Left lobe of liver (tissue), 2 donors: ENCODE measurements around the gene LRRC42. TPM values are rescaled to one million over a fixed set of nuclear protein-coding genes. Genes with fewer than 3 reads are reported as not detected.
A peak's percentile ranks its signal among the peaks of the same experiment; 100 is the strongest.

Source experiments
- ATAC-seq: fragments of 200-7000 bp; cut with Tn5 transposase; one replicate; pipeline ENCODE4 v1.9.1; 2020; ENCODE audit warnings: mild to moderate bottlenecking, moderate library complexity
- DNase-seq: peaks from one replicate; pipeline ENCODE4 v3.0.0-alpha.2; 2020; ENCODE audit warnings: low spot score
- total RNA-seq: library from RNA; stranded (reverse); gene quantifications from one replicate; pipeline ENCODE4 v1.2.1, GENCODE V29; 2021
- donor health status: DM: no; HTN: no; CAD: no; lungs with moderate emphysema.
- donor health status: DM: no; HTN: yes; CAD: no.

The LRRC42 gene
- total RNA-seq, 1 donor from 2014 or later: 10.5 TPM

DNA sequence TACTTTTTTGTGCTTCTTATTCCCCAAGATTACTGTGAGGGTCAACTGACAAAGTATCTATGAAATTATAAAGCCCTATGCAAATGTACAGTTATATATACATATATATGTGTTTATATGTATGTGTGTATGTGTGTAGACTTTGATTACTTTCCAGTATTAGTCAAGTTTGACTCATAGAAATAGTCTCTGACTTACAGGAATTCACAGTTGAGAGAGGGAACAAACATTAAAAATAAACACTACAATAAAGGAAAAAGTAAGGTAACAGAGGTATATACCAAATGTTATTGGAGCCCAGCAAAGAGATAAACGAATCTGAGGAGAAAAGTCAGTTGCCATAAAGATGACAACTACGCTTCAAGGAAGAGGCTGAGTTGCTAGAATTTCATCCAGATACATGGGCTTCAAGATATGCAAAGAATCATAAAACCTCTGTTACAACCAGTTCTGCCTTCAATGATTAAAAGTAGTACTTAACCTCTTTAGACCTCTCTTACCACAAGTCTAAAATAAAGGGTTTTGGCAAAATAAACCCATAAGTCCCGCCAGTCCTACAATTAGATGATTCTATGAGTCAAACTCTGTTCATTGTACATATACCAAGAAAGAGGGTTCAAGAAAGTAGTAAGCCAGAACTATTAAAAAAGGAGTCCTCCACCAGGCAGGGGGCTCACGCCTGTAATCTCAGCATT lies 7.9 kb upstream of the LRRC42 start:
- ATAC-seq: no peak
- no peak for DNase-seq

DNA sequence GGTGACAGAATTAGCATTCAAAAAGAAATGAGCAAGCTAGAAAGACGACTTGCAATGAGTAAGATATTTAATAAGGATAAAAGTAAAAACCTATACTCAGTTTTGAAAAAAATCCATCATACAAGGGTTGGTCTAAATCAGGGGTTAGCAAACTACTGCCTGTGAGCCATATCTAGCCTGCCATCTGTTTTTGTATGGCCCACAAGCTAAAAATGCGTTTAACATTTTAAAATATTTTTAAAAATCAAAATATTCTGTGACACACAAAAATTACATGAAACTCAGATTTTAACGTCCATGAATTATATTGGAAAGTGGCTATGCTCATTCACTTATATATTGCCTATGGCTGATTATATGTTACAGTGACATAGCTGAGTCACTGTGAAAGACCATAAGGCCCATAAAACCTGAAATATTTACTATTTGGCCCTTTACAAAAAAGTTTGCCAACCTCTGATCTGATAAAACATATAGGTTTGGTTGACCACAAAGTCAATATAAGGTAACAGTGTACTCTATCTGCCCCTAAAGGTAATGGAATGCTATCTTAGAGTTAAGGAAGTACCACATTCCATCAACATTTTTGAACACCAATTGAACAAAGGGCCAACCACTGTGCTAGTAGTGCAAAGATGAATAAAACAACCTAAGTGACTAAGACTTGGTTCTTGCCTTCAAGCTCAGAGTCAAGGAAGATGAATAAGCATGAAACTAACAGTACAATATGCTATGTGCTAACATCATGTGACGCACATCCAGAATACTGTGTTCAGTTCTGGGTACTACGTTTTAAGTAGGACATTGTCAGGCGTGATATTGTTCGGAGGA lies 3.8 kb upstream of the LRRC42 start:
- DNase-seq (no peak), ATAC-seq (no peak)

DNA sequence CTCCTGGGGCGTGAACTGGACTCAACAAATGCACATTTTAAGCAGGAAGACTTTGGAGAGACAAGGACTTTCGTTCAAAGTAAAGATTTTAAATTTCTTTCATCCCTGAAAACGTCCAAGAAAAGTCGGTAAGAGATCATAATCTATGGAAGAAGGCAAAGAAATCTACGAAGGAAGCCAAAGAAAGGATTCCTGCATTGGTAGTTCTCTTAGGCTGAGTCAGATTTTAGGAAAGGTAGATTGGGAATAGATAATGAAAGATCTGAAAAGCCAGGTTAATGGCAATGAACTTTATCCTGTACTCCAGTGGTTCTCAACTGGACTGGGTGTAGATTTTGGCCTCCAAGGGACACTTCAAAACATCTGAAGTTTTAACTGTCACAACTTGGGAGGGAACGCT lies 3.1 kb upstream of the LRRC42 start:
- DNase-seq: no peak
- ATAC-seq: no peak

DNA sequence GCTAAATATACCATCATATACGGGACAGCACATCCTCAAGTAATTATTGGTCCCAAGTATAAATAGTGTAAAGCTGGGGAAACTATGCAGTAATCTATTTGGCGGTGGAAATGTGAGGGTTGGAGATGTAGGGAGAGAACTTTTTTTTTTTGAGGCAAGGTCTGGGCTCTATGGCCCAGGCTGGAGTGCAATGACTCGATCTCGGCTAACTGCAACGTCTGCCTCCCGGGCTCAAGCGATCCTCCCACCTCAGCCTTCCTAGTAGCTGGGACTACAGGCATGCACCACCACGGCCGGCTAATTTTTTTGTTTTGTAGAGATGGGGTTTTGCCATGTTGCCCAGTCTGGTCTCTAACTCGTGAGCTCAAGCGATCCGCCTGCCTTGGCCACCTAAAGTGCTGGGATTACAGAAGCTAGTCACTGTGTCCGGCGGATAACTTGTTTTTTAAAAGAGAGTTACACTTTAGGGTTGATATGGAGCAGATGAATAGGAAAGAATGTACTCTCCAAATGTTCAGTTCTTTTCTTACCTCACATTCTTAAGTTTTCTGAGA lies 2.6 kb upstream of the LRRC42 start:
- DNase-seq (no peak), ATAC-seq (no peak)

DNA sequence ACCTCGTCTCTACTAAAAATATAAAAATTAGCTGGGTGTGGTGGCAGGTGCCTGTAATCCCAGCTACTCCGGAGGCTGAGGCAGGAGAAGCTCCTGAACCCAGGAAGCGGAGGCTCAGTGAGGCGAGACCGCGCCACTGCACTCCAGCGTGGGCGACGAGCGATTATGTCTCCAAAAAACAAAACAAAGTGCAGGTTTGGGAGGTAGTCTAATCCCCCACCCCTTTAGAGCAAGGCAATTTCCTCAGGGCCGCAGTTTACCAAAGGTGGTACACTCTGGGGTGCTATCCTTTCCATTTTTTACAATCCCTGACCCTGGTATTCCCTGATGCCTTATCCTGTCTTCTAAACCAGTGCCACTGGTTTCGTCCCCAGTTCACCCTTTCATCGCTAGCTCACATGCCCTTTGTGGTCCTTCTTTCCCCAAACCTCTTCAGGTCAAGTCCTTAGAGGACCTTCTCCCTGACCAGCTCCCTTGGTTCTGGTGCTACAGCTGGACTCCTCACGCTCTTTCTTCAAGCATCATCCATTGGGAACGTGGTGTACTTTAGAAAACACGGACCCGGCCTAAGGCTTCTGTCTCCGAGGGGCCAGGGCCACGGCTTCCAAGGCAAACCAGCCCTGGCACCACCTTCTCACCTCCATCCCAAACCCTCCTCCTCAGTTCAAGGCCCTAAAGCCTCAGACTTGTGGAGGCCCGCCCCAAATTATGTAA lies 1.5 kb upstream of the LRRC42 start:
- ATAC-seq: no peak
- no peak for DNase-seq

DNA sequence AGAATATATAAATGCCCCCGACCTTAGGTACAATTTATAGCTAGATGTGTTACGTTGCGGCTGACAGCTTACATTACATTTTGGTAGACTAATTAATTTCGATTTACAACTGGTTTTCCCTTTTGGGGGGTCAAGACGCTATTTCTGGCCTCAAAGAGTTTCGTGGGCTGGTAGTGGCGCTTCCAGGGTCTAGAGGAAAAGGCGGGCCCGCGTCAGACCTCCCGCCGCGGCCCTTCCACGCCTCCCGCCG lies 1.0 kb upstream of the LRRC42 start:
- no peak for DNase-seq
- no peak for ATAC-seq

DNA sequence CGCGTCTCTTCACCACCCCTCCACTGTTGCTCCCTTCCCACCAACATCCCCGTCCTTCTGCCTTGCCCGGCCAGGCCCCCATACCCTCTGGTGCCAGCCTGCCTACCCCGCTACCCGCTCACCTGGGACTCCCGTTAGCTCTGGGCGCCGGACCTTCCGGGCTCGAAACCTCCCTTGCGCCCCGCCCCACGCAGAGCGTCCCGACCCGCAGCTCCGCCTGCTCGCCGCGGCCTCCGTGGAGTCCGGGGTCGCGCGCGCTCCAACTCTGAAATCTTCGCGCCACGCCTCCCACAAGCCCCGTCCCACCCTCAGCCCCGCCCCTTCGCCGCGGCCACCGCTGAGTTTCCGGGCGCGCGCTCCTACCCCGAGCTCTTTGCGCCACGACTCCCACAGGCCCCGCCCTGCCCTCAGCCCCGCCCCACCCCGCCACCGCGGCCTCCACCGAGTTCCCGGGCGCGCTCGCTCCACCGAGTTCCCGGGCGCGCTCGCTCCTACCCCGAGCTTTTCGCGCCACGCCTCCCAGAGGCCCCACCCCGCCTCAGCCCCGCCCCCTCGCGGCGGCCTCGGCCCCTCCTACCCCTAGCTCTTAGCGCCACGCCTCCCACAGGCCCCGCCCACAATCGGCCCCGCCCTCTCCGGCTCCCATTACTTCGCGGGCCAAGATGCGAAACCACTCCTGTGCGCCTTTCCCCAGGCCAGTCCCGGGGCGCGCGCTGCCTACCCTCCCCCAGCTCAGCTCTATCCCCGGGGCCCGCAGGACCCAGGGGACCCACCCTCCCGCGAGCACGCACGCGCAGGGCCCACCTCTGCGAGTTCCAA lies 508 bp upstream of the LRRC42 start, which contains the start of gene IFT25:
TSS of gene IFT25 (minus strand) at position 267 of the 819 bp plus-strand sequence. CDS start 5,617 bp downstream, outside the sequence.
- DNase-seq: peak; percentile 98
- ATAC-seq: peak; percentile 88

DNA sequence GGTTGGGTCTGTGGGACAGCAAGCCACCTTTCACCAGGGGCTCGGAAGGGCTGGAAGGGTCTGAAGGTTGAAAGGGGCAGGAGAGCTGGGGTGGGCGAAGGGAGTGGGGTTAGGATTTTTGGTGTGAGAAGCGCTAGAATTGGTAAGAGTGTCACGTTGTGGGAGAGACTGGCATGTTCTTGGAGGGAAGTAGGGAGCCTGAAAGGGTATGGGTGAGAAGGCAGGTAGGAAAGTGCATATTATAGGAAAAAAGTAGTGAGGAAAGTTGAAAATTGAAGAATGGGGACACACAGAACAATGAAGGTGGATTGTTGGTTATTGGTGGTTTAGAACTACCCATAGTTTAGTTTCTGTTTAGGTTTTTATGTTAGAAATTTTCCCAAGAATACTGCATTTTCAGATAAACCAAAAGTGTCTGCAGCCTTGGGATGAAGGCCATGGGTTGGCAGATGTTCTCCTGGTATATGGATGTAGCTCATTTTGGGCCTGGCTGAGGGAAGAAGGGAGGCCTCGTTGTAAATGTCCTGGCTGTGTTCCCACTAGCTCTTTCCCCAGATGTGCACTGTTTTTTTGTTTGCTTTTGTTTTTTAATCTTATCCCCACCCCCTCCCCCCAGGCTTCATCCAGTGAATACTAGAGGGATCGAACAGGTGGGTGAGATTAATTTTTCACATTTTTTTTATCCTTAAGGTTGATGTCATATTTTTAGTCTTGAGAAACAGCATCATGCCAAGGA lies 1.2 kb downstream of the LRRC42 start:
- no peak for ATAC-seq
- no peak for DNase-seq

DNA sequence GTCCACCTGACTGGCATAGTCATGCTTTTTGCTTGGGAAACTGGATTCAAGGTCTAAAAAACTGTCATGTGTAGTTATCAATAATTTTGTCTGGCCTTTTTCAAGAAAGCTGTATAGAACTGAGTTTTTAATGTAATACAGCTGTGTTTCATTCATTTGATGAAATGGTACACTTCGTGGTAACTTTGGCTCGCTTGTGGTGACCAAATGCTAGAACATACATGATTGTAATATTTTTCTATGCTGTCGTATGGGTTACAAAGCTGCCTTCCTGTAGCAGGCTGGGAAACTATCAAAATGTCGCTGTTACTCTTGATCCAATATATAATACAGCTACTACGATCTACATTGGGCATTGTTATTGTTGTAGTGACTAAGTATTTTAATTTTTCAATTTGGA lies 2.1 kb downstream of the LRRC42 start:
- no peak for ATAC-seq
- DNase-seq: no peak

DNA sequence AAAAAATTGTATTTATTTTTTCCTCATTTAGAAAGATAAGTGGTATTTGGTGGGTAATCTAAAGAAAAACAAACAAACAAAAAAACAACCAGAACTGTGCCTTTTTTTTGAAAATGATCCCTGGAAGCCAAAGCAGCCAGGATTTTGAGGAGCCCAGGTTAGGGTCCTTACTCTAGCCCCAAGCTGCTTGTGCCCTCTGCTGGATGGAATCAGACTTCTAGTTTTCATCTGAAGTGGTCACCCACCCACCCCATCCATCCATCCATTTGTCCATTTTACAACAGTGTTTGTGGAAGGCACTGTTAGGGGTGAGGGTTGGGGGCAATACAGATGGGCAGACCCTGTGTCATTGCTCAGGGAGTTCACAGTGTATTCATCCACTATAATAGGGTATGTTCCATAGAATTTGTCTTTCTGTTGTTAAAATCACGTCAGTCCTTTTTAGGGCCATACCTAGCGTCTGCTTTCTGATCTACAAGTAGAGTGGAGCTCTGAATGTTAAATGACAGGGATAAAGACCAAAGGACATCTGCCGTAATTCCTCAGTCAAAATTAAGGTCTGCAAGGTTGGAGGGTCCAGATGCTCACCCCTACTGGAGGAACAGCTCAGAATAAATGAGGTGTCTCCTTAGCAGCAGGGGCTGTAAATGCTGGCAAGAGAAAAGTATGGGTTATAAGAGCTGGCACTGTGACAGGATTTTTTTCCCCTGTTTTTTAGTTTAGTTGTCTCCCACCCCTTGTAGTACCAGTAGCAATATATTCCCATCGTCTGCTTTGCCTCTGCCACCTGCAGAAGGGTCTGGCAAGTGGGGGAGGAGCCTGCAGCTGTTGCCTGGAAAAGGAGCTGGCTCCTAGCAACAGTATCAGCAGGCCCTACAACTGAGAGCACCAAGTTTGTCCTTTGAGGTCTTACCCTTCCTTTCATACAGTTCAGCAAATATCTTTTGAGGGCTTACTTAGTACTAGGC lies 3.2 kb downstream of the LRRC42 start:
- DNase-seq (no peak), ATAC-seq (no peak)

DNA sequence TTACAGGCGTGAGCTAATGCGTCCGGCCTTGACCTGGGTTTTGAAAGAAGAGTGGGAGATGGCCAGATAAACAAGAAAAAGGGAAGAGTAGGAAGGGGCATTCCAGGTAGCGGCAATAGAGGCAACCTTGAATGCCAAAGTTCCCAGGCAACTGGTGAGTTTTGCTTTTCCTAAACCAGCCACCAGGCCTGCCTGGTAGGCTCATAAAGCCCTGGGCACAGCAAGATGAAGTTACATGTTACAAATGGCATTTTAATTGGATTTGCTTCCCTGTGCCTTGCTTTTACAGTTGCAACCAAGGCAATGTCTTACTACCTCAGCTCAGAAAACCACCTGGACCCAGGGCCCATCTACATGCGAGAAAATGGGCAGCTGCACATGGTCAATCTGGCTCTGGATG lies 5.5 kb downstream of the LRRC42 start:
- no peak for DNase-seq
- peak; percentile 38 for ATAC-seq

DNA sequence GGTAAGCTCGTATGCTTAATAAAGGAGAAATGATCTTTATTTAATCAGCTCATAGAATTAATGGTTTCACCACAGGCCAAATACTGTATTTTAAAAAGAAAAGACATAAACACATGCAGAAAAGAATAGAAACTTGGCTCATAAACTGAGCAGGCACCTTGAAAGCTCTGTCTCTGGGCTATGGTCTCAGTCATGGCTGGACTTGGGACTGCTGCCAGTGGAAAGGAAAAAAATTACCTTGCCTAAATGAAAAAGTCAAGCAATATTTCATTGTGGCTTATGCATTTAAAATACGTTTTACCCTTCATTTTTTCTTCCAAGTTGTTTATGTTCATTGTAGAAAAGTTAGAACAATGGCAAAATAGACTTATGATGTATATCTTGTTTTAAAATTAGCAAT lies 8.0 kb downstream of the LRRC42 start:
- DNase-seq (no peak), ATAC-seq (no peak)

DNA sequence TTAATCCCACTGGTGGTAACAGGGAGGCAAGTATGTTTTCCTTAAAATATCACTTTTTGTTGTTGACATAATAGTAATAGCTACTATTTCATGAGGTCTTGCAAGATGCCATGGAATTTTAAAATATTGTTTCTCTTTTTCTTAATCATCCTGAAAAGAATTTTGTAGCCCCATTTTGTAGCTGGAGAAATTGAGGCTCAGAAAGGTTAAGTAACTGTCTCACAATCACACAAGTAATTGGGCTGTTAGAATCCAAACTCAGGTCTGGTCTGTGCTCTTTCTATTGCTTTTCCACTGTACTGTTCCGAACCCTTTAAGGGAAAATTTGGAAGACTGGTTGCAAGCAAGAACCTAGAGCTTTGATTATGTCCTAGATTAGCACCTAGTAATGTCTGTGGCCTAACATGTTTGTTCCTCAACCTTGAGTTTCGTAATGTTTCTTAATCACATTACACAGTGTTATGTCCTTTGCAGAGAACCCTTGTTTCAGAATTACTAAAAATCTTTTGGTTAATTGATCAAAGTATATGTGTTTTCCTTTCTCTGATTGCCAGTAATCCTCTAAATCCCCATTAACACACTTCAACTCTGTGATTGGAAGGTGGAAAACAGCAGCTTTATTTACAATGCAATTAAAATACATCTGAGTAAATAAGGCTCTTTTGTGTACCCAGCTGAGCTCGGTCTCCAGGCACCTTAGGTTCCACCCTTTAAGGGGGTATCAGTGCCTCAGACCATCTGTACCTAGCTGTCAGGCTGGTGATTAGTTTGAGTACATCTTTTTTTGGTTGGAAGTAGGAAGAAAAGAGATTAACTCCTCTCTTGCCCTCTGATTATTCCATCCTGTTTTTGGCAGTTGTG lies 10.4 kb downstream of the LRRC42 start:
- ATAC-seq (peak; percentile 60), DNase-seq (no peak)

DNA sequence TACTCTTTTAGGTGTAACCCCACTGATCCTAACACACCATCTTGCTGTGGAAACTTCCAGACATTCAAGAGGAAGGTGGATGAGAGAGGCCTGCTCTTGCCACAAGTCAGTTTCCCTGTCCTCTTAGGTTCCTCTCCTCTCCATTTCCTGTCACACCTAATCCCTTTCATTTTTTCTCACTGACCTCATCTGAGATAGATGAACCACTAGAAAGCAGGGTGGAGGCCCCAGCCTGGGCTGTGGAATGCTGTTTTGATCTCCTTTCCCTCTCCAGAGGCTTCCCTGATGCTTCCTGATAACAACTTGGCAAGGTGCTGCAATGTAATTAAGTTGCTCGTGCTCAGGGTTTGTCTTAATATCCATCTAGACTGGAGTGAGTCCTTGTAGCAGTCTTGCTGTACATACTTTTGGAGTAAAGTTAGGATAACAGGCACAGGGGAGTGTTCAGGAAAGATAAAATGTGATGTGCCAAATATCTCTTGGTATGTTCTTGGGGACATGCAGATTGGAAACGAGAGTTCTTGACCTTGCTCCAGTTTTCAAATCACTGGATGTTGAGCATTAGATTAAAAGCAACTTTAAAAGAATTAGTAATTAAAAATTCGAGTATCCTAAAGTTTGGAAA lies 11.2 kb downstream of the LRRC42 start:
- DNase-seq (no peak), ATAC-seq (no peak)

DNA sequence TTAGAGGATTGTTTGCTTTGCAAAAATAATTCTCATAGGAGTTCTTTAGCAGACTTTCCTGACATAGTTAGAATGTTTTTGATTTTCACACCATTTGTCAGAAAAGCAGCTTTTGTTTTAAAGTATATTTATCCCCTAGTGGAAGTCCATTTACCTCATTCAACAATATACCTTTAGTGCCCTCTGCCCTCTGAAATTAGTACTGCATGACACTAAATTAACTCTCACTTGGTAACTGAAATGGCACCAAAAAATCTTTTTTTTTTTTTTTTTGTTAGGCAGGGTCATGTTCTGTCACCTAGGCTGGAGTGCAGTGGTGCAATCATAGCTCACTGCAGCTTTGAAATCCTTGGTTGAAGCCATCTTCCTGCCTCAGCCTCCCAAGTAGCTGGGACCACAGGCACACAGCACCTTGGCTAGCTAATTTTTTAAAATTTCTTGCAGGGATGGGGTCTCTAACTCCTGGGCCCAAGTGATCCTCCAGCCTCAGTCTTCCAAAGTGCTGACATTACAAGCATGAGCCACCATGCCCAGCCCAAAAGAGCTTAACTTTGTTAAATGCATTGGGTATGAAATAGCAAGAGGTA lies 13.6 kb downstream of the LRRC42 start:
- DNase-seq: no peak
- ATAC-seq: peak; percentile 89

DNA sequence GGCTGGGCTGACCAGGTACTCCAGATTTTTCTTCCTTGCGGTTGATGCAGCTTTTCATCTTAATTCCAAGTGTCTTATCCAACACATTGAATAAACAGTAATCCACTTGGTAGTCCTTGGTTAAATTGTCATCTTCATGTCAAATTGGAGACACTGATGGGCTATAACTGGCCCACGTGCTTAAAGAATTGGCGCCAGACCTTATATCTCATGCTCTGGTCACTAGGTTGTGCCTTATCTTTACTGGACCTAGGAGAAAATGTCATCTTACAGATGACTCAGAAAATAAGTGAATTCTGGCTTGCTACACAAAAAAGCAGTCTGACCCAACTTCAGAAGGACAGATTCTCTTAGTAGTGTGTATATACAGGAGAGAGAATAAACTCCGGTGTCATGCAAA lies 16.2 kb downstream of the LRRC42 start:
- DNase-seq (no peak), ATAC-seq (no peak)

DNA sequence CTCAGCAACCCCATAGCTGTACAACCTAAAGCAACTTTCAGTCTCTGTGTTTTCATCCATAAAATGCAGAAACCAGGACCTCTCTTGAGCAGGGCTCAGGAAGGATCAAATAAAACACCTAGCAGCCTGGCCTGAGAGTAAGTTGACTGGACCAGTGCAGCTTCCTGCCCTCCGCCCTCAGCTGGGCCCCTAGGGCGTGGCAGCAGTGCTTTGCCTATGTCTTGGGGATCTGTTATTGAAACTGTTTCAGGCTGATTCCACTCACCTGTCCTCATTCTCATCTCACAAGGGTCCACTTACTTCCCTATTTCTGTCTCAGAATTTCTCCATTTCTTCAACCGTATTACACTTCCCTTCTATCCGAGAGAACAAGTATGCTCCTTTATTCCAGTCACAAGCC lies 17.3 kb downstream of the LRRC42 start:
- ATAC-seq (no peak), DNase-seq (no peak)
